Hepatocyte (in vitro differentiated cells): ENCODE data around the gene CNTN4.

Source experiments
- CTCF ChIP-seq: fragments of 200-600 bp; sonication (generic); IDR thresholded peaks from 2 replicates; pipeline ENCODE4 v1.5.1; 2016; ENCODE audit warnings: antibody characterized with exemption, mild to moderate bottlenecking; ENCODE audit not compliant: poor library complexity
- EZH2 ChIP-seq: fragments of 200-600 bp; sonication (generic); IDR thresholded peaks from 2 replicates; pipeline ENCODE4 v1.6.1; 2016; ENCODE audit warnings: antibody characterized with exemption, mild to moderate bottlenecking, borderline replicate concordance

- TF ChIP-seq CTCF, result no peak
- TF ChIP-seq EZH2, result no peak
Observed at GRCh38 chr3:2517500-2518172, 419.0 kb downstream of the CNTN4 start.
